ENCODE results near the gene LEFTY1.
"Not testable (repeated sequence)": the region's sequence is repeated elsewhere in the genome, so short reads cannot be mapped to it uniquely, and the experiment has no call there.

Gene LEFTY1

DNA sequence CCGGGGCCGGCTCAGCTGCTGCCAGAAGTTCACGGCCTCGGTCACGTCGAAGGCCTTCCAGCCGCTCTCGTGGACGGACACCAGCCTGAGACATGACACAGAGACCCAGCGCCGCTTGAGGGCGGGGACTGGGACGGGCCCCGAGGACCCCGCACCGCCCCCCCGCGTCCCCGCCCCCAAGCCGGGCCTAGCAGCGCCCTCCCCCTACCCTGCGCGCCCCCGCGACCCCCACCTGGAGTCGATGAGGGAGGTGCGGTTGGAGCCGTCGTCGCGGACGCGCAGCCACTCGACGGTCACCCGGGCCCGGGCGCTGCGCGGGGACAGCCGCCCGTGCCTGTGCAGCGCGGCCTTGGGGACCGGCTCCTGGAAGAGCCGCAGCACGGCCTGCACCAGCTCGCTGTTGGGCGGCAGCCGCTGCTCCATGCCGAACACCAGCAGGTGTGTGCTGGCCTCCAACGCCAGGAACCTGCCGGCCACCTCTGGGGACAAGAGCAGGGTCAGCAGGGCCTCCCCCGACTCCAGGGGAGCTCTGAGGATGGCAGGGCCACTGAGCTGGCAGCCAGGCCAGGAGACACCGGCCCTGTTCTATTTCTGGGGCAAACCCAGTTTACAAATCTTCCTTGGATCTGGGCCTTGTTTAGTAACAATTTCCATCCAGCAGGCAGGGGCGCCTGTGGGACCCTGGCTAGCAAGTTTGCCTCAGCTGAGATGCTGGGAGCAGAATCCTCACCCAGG, 1.2 kb downstream of the LEFTY1 start:
- not testable (repeated sequence) for DNase-seq (ENCODE audit: low spot score)

- no peak for DNase-seq (ENCODE audit: low spot score)
Measured at GRCh38 chr1:225887030-225887314, 2.0 kb downstream of the LEFTY1 start.

GRCh38 chr1:225886159-225887029, 2.6 kb downstream of the LEFTY1 start:
- DNase-seq (ENCODE audit: low spot score): peak; percentile 71

DNA sequence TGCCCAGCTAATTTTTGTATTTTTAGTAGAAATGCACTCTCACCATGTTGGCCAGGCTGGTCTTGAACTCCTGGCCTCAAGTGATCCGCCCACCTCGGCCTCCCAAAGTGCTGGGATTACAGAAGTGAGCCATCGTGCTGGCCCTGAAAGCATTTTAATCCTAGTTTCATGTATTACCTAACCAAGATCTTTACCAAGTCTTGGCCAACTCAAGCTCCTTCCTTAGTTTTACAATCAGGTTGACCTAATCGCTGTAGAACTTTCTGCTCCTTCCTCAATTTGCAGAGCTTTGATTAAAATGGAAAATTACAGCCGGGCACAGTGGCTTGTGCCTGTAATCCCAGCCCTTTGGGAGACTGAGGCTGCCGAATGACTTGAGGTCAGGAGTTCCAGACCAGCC, 3.6 kb downstream of the LEFTY1 start:
- DNase-seq (ENCODE audit: low spot score): no peak

- DNase-seq (ENCODE audit: low spot score): no peak
Measured at GRCh38 chr1:225883616-225884265, 5.2 kb downstream of the LEFTY1 start.

DNA sequence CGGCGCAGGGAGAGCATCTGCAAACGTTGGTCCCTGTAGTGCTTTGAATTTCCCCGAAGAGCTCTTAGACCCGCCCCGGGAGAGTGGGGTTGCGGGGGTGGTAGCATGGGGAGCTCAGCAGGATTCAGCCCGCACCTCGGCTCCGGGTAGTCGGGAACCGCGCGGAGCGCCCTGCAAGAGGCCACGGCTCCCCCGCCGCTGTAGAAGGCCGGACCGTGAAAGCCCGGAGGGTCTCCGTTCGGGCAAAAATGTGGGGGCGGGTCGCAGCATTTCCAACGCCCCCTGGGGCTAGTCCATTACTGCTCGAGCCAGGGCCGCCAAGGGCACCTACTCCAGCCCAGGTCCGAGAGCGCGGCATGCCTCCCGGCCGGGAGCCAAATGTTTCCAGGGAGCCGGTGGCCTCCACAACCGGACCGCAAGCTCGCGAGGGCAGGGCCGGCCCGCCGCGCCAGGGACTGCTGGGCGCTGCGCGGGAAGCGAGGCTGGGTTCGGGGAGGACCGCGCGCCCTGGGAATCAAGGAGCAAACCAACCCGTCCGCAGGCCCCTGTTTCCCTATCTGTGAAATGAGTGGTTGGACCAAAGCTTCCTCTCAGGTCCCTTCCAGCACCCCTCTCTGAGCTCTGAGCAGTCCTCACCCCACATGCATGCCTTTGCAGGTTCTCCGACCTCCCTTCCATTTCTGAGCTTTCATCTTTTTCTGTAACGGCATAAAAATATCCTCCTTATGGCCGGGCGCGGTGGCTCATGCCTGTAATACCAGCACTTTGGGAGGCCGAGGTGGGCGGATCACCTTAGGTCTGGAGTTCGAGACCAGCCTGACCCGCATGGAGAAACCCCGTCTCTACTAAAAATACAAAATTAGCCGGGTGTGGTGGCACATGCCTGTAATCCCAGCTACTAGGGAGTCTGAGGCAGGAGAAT, 6.0 kb downstream of the LEFTY1 start:
- peak; percentile 70 for DNase-seq (ENCODE audit: low spot score)

- DNase-seq (ENCODE audit: low spot score): peak; percentile 98
Measured at GRCh38 chr1:225881959-225882693, 6.8 kb downstream of the LEFTY1 start, which contains the start of gene TMEM63A. Gene TMEM63A, minus strand, starts transcription at chr1:225882380. Its CDS starts 4,800 bp downstream, at chr1:225877580.

DNA sequence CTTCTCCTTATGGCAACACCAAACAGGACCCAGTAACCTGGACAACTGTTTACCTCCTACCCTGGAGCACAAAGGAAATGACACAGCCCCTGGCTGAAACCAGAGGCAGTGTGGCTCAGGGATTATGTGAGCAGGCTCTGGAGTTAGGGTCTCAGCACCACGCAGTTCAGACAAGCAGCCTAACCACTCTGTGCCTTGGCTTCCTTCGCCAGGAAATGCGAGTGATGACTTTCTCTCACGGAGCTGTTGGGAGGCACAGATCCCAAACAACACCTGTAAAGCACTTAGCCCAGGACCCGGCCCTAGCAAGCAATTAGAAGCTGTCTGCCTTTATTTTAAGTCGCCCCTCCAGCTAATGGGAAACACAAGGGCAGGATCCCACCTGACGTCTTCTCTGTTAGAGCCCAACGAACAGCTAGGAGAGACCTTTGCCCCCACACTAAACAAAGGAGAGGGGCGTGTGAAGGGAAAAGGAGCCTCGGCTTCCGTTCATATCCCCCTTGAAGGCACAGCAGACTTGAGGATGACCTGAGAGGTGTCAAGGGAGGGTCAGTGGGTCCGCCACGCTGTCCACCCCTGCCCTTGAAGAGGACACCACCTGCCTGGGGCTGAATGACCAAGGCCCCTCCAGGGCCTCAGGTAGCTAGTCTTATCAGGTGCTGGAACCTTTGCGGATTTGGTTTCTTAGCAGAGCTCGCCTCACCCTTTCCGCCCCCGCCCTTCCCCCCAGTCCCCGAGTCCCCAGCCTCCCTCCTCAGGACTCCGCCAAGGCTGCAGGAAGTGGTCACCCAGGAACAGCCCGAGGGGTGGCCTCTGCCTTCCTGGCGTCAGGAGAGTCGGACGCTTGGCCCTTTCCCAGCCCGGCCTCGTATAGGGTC, 7.6 kb downstream of the LEFTY1 start:
- DNase-seq (ENCODE audit: low spot score): peak; percentile 65

DNA sequence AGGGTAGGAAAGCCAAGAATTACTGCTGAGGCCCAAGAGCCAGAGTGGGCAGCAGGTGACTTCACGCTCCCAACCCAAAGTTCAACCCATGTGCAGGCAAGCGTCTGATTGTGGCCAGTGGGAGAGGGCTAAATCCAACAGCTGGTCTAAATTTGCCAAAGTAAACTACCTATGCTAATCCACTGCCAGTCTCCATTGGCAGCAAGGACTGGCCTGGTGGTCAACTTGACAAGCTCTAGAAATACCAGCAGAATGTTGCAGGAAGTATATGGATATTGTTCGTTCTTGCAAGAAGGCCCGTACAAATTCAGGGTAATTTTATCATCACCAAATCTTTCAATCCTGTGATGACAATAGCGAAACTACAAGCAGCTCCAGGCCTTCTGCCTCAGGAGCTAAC, 8.3 kb downstream of the LEFTY1 start:
- no peak for DNase-seq (ENCODE audit: low spot score)

DNA sequence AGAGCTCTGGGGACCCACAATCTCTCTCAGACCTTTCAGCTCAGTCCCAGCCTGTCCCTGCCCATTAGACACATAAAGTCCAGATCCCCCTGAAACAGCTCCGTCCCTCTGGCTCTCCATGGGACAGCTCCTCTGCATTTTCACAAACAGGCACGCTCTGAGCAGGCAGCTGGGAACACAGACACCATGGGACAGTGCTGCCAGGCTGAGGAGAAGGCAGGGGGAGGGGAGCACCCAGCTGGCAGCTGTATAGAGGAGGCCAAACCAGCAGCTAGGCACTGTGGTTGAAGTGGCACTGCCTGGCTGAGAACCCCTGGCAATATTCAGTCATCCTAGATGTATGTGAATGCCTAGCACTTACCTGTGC, 8.7 kb downstream of the LEFTY1 start:
- DNase-seq (ENCODE audit: low spot score): no peak

DNA sequence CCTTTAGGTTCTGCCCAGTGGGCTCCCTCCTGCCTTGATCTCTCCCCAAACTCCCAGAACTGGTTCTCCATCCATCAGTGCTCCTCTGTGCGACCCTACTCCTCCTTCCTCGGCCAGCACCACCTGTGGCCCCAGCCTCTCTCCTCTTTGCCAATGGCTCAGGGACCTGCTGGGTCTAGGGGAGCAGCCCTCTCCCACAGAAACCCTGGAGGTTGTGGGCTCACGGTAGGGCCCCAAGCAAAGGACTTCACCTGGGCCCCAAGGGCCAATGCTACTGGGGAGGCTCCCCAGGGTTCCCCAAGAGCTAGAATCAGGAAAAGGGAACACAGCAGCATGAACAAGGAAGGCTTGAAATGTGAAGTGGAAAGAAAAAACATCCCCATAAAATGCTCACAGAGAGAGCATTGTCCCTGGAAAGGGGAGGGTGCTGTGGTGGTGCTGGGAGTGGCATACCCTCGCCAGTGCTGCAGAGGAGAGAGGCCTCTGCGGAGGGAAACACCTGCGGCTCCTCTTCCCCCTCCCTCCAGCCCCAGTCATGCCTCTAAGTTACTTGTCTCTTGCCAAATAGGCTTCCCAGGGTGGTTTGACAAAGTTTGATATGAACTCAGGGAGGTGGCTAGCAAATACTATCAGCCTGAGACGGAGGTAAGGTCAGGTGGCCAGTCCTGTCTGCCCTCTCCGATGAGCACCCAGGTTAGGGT, 9.3 kb downstream of the LEFTY1 start:
- DNase-seq (ENCODE audit: low spot score): peak; percentile 69

GRCh38 chr1:225878282-225878681, 10.7 kb downstream of the LEFTY1 start:
- DNase-seq (ENCODE audit: low spot score): peak; percentile 67

DNA sequence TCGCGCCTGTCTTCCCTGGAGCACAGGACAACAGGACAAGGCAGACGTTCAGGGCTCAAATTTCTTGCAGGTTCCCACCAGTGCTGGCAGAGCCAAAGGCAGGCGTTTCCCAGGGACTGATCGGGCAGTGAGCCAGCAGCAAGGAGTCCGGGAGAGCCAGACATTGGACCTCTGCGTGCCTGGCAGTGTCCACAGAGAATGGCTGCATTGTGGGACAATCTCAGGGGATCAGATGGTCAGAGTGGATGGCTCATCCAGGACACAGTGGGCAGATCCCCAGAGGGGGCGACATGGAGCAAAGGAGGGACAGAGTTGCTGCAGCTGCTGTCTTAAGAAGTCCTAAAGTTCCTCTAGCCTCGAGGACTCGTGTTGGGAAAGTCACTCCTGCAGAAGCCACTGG, 11.4 kb downstream of the LEFTY1 start:
- no peak for DNase-seq (ENCODE audit: low spot score)

DNA sequence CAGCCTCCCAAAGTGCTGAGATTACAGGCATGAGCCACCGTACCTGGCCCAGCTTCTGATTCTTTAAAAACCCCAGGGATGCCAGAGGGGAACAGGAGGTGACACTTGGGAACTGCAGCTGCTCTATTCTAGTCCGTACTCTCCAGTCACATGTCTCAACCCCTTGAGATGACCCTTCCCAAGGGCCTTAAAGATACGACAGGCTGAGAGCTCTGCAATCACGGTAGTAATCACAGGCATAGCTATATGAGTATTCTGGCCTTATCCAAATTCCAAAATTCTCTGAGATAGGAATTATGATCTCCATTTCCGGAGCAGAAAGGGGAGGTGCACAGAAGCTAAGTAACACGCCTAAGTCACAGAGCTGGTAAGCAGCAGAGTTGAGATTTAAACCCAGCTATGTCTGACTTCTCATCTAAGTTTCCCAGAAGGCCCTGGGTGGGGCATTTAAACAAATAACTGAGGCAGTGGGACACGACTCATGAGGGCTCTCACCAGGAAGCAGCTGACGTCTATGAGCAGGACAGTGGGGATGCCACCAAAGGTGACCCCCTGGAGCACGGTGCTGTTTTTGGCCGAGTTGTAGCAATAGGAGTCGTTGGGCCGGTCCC, 11.9 kb downstream of the LEFTY1 start:
- no peak for DNase-seq (ENCODE audit: low spot score)

DNA sequence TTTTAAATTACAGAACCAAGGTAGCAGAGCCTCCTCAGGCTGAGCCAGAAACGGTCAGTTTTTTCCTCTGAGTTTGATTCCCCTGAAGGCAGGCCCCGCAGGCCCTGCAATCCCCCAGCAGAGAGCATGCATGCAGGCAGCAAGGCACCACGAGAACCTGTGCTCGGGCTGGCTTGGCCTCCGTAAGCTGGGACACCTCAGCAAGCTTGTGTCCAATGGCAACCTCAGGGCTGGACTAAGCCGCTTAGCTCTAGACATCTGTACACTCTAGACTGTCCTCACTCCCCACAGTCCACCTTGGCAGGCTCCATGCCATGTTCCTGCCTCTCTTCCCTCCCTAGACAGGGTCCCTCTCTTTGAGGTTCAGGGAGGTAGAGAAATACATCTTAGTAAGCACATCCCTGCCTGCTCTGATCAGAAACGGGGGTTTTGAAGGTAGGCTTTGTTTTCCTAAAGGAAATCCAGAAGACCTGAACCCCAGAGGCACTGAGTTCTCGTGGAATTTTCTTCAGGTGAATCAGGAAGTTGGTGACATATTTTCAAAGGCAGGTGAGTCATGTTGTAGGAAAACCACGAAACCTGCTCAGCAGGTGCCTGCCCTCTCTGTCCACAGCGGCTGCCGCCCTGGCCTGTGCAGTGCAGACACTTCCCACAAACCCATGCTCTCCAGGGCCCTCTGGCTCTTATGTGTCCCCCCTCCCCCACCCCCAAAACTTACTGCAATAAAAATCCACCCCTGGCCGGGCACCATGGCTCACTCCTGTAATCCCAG, 13.7 kb downstream of the LEFTY1 start:
- DNase-seq (ENCODE audit: low spot score): no peak

GRCh38 chr1:225874431-225874830, 14.5 kb downstream of the LEFTY1 start:
- DNase-seq (ENCODE audit: low spot score): no peak

- DNase-seq (ENCODE audit: low spot score): no peak
Measured at GRCh38 chr1:225873281-225873850, 15.6 kb downstream of the LEFTY1 start.

DNA sequence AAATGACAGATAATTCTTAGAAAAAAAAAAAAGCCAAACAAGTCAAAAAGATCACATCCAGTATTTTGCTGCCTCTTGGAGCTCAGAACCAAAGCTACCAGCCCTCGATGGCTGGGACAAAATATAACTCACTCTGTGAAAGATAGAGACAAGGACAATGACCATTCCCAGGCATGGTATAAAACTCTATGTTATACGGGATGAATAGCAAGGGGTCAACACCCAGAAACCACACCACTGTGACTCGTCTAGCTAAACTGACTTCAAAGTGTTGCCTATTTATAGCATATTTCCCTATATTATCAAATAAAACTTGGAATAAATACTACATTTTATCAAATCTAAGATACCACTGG, 16.9 kb downstream of the LEFTY1 start:
- no peak for DNase-seq (ENCODE audit: low spot score)
